GM23338 (cell line): Measurements from ENCODE around the gene NELFB. TPM values are rescaled to one million over a fixed set of nuclear protein-coding genes. Genes with fewer than 3 reads are reported as not detected.

ENCODE experiments used
- ATAC-seq: fragments of 200-7000 bp; cut with Tn5 transposase; 3 replicates; pipeline ENCODE4 v1.9.1; 2020
- DNase-seq: peaks from one replicate; pipeline ENCODE4 v3.0.0-alpha.2; 2015; ENCODE audit warnings: low spot score
- H2AFZ ChIP-seq: fragments of 200-600 bp; sonication (generic); 2 replicates; pipeline ENCODE4 v1.8.0; 2016; ENCODE audit warnings: antibody characterized with exemption, mild to moderate bottlenecking, moderate library complexity
- H3F3A ChIP-seq: fragments of 200-600 bp; sonication (generic); replicated peaks from 2 replicates; pipeline ENCODE4 v1.8.0; 2017; ENCODE audit warnings: antibody characterized with exemption, mixed run types, low read depth
- H3K27ac ChIP-seq: fragments of 200-600 bp; sonication (generic); 2 replicates; pipeline ENCODE4 v1.6.1; 2016; ENCODE audit warnings: low read depth
- H3K27me3 ChIP-seq: fragments of 200-600 bp; sonication (generic); 2 replicates; pipeline ENCODE4 v1.8.0; 2016; ENCODE audit warnings: mild to moderate bottlenecking, mixed run types, moderate library complexity; ENCODE audit not compliant: insufficient read depth
- H3K36me3 ChIP-seq: fragments of 200-600 bp; sonication (generic); 2 replicates; pipeline ENCODE4 v1.8.0; 2016; ENCODE audit warnings: mild to moderate bottlenecking; ENCODE audit not compliant: insufficient read depth
- H3K4me1 ChIP-seq: fragments of 200-600 bp; sonication (generic); 2 replicates; pipeline ENCODE4 v1.8.0; 2016; ENCODE audit warnings: mild to moderate bottlenecking, moderate library complexity; ENCODE audit not compliant: insufficient read depth
- H3K4me2 ChIP-seq: fragments of 200-600 bp; sonication (generic); 2 replicates; pipeline ENCODE4 v1.7.1; 2017; ENCODE audit warnings: mixed run types
- H3K4me3 ChIP-seq: fragments of 200-600 bp; sonication (generic); 2 replicates; pipeline ENCODE4 v1.6.1; 2016; ENCODE audit warnings: mixed run types
- H3K79me2 ChIP-seq: fragments of 200-600 bp; sonication (generic); replicated peaks from 2 replicates; pipeline ENCODE4 v1.8.0; 2017; ENCODE audit warnings: mild to moderate bottlenecking; ENCODE audit not compliant: insufficient read depth
- H3K9me2 ChIP-seq: fragments of 200-600 bp; sonication (generic); 2 replicates; pipeline ENCODE4 v1.8.0; 2017; ENCODE audit not compliant: insufficient read depth
- H4K20me1 ChIP-seq: fragments of 200-600 bp; sonication (generic); replicated peaks from 2 replicates; pipeline ENCODE4 v1.8.0; 2017; ENCODE audit warnings: mild to moderate bottlenecking; ENCODE audit not compliant: insufficient read depth
- H3K27ac Mint-ChIP-seq: 2 replicates; pipeline ENCODE4 v1.8.0; 2020; ENCODE audit warnings: inconsistent platforms, mild to moderate bottlenecking, moderate library complexity, mixed read lengths
- H3K27me3 Mint-ChIP-seq: 3 replicates; pipeline ENCODE4 v1.8.0; 2022; ENCODE audit warnings: low read depth, mild to moderate bottlenecking, moderate library complexity, mixed read lengths, inconsistent platforms; ENCODE audit not compliant: insufficient read depth, poor library complexity
- H3K36me3 Mint-ChIP-seq: 3 replicates; pipeline ENCODE4 v1.8.0; 2021; ENCODE audit warnings: low read depth, mild to moderate bottlenecking, inconsistent platforms, moderate library complexity, mixed read lengths
- H3K4me1 Mint-ChIP-seq: 3 replicates; pipeline ENCODE4 v1.8.0; 2020; ENCODE audit warnings: mild to moderate bottlenecking, inconsistent platforms, mixed read lengths
- H3K4me3 Mint-ChIP-seq: 3 replicates; pipeline ENCODE4 v1.8.0; 2021; ENCODE audit warnings: moderate library complexity, mild to moderate bottlenecking, inconsistent platforms, mixed read lengths
- H3K9me3 Mint-ChIP-seq: 3 replicates; pipeline ENCODE4 v1.8.0; 2020; ENCODE audit warnings: moderate library complexity, mild to moderate bottlenecking, inconsistent platforms, mixed read lengths
- CREB1 ChIP-seq: fragments of 250-450 bp; sonication (Bioruptor Pico); IDR thresholded peaks from 2 replicates; pipeline ENCODE4 v1.5.0; 2020; ENCODE audit warnings: low read depth, mild to moderate bottlenecking, moderate library complexity
- EZH2 ChIP-seq: fragments of 200-600 bp; sonication (generic); IDR thresholded peaks from one replicate; pipeline ENCODE4 v1.8.0; 2017; ENCODE audit warnings: antibody characterized with exemption, mild to moderate bottlenecking, low read depth; ENCODE audit not compliant: unreplicated experiment
- EZH2phosphoT487 ChIP-seq: fragments of 200-600 bp; sonication (generic); IDR thresholded peaks from one replicate; pipeline ENCODE4 v1.8.1; 2018; ENCODE audit warnings: antibody characterized with exemption; ENCODE audit not compliant: unreplicated experiment
- JUNB ChIP-seq: IDR thresholded peaks from one replicate; pipeline ENCODE4 v1.6.1; 2016; ENCODE audit warnings: antibody characterized with exemption; ENCODE audit not compliant: unreplicated experiment
- NANOG ChIP-seq: IDR thresholded peaks from 2 replicates; pipeline ENCODE4 v1.6.1; 2016; ENCODE audit warnings: antibody characterized with exemption, borderline replicate concordance
- POLR2AphosphoS5 ChIP-seq: IDR thresholded peaks from 2 replicates; pipeline ENCODE4 v1.6.1; 2016; ENCODE audit warnings: antibody characterized with exemption, low read depth
- ZNF114 ChIP-seq: fragments of 250-450 bp; sonication (Bioruptor Pico); IDR thresholded peaks from 2 replicates; pipeline ENCODE4 v1.5.0; 2020; ENCODE audit warnings: mild to moderate bottlenecking, moderate library complexity
- ZNF331 ChIP-seq: fragments of 250-450 bp; sonication (Bioruptor Pico); IDR thresholded peaks from 2 replicates; pipeline ENCODE4 v1.5.0; 2020; ENCODE audit warnings: low read depth, mild to moderate bottlenecking, moderate library complexity
- polyA plus RNA-seq: library from polyadenylated mRNA; unstranded; fragments of >200 nt; fragmentation: Nextera tagmentation; extraction: Ambion mirVana; gene quantifications from 2 replicates; pipeline ENCODE4 v1.2.1, GENCODE V29; 2016
- total RNA-seq: library from RNA; depleted of rRNA; stranded (reverse); fragments of >200 nt; shearing (Covaris generic); gene quantifications from 2 replicates; pipeline ENCODE4 v1.2.3, GENCODE V29; 2014
- TF ChIP-seq, protein P1 (sequence below), 2 experiments: fragments of 200-600 bp in 1 of 2; sonication (generic) in 1 of 2; conservative IDR thresholded peaks; 2 replicates each; pipeline versions ENCODE4 v1.5.1 to v1.6.1; 2016 to 2017; ENCODE audit warnings: antibody characterized with exemption in 2 of 2, low read depth in 2 of 2, mild to moderate bottlenecking in 2 of 2, moderate library complexity in 1 of 2
- TF ChIP-seq, protein P2 (sequence below): IDR thresholded peaks from one replicate; pipeline ENCODE4 v1.6.1; 2018; ENCODE audit warnings: antibody characterized with exemption; ENCODE audit not compliant: unreplicated experiment
- TF ChIP-seq, protein P3 (sequence below): IDR thresholded peaks from 2 replicates; pipeline ENCODE4 v1.6.1; 2016; ENCODE audit warnings: antibody characterized with exemption

NELFB gene
- total and polyA plus RNA-seq, 2 experiments from 2014 or later, result 30.0 to 97.3 TPM

DNA sequence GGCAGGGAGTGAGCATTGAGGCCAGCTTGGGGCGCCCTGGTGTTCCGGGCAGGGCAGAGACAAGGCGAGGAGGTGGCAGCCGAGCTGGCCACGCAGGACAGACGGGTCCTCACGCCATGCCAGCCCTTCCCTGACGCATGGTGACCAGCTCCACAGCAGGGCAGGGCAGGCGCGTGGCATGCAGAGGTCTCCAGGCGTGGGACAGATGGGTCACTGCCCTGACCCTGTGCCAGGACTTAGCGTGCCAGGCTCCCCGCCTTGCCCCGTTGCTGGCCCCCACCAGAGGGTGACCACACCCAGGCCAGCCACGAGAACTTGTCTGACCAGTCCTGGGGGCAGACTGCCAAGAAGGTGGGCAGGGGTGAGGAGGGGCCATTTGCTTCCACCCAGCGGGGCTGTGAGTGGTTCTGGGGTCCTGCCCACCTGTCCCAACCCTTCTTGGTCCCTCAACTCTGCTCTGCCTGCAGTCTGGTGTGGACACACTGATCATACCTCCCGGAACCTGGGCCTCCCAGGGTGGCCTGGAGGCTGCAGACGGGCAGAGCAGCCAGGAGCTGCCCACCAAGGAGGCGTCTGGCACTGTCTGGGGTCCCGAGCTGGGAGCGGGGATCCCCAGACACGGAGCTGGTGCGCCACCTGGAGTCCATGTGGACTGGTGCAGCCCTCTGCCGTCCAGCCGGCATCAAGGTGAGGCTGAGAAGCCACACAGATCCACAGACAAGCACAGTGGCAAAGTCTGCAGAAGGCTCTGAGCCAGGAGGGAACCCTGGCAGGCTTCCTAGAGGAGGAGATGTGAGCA lies 27.9 kb upstream of the NELFB start, which contains the start of gene RNF224:
RNF224 (plus strand) TSS at position 449 of the 799 bp plus-strand sequence. CDS start 834 bp downstream, outside the sequence.
- H3K4me1 Mint-ChIP-seq, result peaks cover 2% of the 10 kb centered on the region; the same call in 2 of the 3 replicates
- Histone ChIP-seq H2AFZ (no peak within 1 kb of the TSS), H4K20me1 (no peaks in the 10 kb centered on the region), H3K4me3 (no peak within 1 kb of the TSS), H3K27ac (no peak within 1 kb of the TSS), H3K4me1 (no peaks in the 10 kb centered on the region; the same call in 1 of the 2 replicates), H3K9me2 (no peaks in the 10 kb centered on the region), H3F3A (0 out of 2 replicates have a peak, but pooled peaks cover 6% of the 10 kb centered on the region), H3K79me2 (no peaks in the 10 kb centered on the region), H3K27me3 (peaks cover 9% of the 10 kb centered on the region; the same call in 1 of the 2 replicates), H3K36me3 (no peaks in the 10 kb centered on the region), H3K4me2 (peak within 1 kb of the TSS; percentile 66; the same call in 1 of the 2 replicates)
- no peak within 1 kb of the TSS for H3K27ac Mint-ChIP-seq
- no peaks in the 10 kb centered on the region for H3K36me3 Mint-ChIP-seq
- DNase-seq, result peak; percentile 93
- H3K9me3 Mint-ChIP-seq, result no peaks in the 10 kb centered on the region
- no peak for TF ChIP-seq CREB1 (CRISPR knock-in tag)
- TF ChIP-seq, protein P1, sequence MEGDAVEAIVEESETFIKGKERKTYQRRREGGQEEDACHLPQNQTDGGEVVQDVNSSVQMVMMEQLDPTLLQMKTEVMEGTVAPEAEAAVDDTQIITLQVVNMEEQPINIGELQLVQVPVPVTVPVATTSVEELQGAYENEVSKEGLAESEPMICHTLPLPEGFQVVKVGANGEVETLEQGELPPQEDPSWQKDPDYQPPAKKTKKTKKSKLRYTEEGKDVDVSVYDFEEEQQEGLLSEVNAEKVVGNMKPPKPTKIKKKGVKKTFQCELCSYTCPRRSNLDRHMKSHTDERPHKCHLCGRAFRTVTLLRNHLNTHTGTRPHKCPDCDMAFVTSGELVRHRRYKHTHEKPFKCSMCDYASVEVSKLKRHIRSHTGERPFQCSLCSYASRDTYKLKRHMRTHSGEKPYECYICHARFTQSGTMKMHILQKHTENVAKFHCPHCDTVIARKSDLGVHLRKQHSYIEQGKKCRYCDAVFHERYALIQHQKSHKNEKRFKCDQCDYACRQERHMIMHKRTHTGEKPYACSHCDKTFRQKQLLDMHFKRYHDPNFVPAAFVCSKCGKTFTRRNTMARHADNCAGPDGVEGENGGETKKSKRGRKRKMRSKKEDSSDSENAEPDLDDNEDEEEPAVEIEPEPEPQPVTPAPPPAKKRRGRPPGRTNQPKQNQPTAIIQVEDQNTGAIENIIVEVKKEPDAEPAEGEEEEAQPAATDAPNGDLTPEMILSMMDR (conservative IDR thresholded peaks at IDR 0.05; ENCODE audit: low read depth in 2 of 2), result peak; percentile 87 to 98
- H3K27me3 Mint-ChIP-seq, result peaks cover 3% of the 10 kb centered on the region
- ATAC-seq, result peak; percentile 62
- H3K4me3 Mint-ChIP-seq, result no peak within 1 kb of the TSS

DNA sequence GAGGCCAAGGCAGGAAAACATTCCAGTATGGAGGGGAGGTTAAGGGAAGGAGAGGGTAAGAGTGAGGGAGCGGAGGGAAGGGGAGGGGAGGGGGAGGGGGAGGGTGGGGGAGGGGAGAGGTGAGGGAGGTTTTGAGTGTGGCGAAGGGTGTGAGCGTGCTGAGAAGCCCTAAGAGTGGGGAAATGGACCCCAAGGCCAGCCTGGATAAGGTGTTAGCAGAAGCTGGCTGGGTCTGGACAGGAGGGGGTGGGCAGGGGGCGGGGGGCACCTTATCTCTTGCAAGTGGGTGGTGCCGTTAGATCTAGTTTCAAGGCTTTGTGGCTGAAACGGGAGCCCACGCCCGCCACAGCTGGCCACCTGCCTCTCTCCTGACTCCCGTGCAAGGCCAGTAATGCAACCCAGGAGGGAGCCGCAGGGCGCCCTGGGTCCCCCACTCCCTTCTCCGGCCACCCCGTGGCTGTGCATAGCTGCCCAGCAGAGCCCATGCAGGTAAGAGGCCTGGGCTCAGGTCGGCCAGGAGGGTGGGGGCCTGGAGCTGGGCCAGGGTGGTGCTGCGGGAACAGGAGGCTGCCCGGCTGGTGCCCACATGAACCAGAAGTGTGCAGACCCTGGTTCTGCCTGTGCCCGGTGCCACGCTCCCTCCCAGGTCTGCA lies 27.1 kb upstream of the NELFB start:
- ATAC-seq (no peak), DNase-seq (no peak)
- Histone ChIP-seq H3K36me3 (no peaks in the 10 kb centered on the region), H3K9me2 (no peaks in the 10 kb centered on the region), H3K4me1 (no peaks in the 10 kb centered on the region; the same call in 1 of the 2 replicates), H3F3A (0 out of 2 replicates have a peak, but pooled peaks cover 6% of the 10 kb centered on the region), H3K4me2 (peak overlapping the region; percentile 66; the same call in 1 of the 2 replicates), H4K20me1 (no peaks in the 10 kb centered on the region), H2AFZ (no peak overlapping the region), H3K27me3 (peaks cover 1% of the 10 kb centered on the region; the same call in 1 of the 2 replicates), H3K27ac (no peak overlapping the region), H3K79me2 (no peaks in the 10 kb centered on the region), H3K4me3 (no peak overlapping the region)
- no peaks in the 10 kb centered on the region for H3K36me3 Mint-ChIP-seq
- no peak overlapping the region for H3K27ac Mint-ChIP-seq
- peaks cover 3% of the 10 kb centered on the region for H3K27me3 Mint-ChIP-seq
- no peaks in the 10 kb centered on the region for H3K9me3 Mint-ChIP-seq
- peaks cover 2% of the 10 kb centered on the region; the same call in 2 of the 3 replicates for H3K4me1 Mint-ChIP-seq
- no peak overlapping the region for H3K4me3 Mint-ChIP-seq
- TF ChIP-seq JUNB (no peak), EZH2phosphoT487 (no peak), NANOG (no peak), CREB1 (CRISPR knock-in tag) (no peak), ZNF331 (no peak), ZNF114 (CRISPR knock-in tag) (no peak), EZH2 (no peak), POLR2AphosphoS5 (no peak)
- TF ChIP-seq, protein P2, sequence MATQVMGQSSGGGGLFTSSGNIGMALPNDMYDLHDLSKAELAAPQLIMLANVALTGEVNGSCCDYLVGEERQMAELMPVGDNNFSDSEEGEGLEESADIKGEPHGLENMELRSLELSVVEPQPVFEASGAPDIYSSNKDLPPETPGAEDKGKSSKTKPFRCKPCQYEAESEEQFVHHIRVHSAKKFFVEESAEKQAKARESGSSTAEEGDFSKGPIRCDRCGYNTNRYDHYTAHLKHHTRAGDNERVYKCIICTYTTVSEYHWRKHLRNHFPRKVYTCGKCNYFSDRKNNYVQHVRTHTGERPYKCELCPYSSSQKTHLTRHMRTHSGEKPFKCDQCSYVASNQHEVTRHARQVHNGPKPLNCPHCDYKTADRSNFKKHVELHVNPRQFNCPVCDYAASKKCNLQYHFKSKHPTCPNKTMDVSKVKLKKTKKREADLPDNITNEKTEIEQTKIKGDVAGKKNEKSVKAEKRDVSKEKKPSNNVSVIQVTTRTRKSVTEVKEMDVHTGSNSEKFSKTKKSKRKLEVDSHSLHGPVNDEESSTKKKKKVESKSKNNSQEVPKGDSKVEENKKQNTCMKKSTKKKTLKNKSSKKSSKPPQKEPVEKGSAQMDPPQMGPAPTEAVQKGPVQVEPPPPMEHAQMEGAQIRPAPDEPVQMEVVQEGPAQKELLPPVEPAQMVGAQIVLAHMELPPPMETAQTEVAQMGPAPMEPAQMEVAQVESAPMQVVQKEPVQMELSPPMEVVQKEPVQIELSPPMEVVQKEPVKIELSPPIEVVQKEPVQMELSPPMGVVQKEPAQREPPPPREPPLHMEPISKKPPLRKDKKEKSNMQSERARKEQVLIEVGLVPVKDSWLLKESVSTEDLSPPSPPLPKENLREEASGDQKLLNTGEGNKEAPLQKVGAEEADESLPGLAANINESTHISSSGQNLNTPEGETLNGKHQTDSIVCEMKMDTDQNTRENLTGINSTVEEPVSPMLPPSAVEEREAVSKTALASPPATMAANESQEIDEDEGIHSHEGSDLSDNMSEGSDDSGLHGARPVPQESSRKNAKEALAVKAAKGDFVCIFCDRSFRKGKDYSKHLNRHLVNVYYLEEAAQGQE, result no peak
- TF ChIP-seq, protein P3, sequence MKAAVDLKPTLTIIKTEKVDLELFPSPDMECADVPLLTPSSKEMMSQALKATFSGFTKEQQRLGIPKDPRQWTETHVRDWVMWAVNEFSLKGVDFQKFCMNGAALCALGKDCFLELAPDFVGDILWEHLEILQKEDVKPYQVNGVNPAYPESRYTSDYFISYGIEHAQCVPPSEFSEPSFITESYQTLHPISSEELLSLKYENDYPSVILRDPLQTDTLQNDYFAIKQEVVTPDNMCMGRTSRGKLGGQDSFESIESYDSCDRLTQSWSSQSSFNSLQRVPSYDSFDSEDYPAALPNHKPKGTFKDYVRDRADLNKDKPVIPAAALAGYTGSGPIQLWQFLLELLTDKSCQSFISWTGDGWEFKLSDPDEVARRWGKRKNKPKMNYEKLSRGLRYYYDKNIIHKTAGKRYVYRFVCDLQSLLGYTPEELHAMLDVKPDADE, result no peak
- TF ChIP-seq, protein P1 (conservative IDR thresholded peaks at IDR 0.05; ENCODE audit: low read depth in 2 of 2), result no peak
